Stimulated activated CD4-positive, alpha-beta T cell treated with anti-CD3 and anti-CD28 coated beads, TNF-alpha, amount 100 ng/mL, for 48 hours (primary cell): ENCODE measurements around the gene PCSK5.
"Not testable (repeated sequence)": the region's sequence is repeated elsewhere in the genome, so short reads cannot be mapped to it uniquely, and the experiment has no call there.

Experiments used
- DNase-seq, 3 donors: peaks; one replicate each; pipeline ENCODE4 v3.0.0-alpha.2; 2020; ENCODE audit warnings: low read depth in 3 of 3

The PCSK5 gene

DNA sequence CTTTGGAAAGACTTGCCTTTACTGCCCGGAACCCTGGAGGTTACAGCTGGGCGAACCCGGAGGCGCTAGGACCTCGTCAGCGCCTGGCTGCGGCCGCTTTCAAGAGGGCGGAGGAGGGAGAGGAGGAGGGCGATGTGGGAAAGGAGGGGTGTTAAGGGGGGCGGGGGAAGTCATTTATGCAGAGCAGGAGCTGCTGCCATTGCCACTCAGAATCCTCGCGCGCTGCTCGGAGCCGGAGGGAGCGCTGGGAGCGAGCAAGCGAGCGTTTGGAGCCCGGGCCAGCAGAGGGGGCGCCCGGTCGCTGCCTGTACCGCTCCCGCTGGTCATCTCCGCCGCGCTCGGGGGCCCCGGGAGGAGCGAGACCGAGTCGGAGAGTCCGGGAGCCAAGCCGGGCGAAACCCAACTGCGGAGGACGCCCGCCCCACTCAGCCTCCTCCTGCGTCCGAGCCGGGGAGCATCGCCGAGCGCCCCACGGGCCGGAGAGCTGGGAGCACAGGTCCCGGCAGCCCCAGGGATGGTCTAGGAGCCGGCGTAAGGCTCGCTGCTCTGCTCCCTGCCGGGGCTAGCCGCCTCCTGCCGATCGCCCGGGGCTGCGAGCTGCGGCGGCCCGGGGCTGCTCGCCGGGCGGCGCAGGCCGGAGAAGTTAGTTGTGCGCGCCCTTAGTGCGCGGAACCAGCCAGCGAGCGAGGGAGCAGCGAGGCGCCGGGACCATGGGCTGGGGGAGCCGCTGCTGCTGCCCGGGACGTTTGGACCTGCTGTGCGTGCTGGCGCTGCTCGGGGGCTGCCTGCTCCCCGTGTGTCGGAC, at the start of gene PCSK5:
Gene PCSK5, plus strand, starts transcription at position 202 of the 805 bp plus-strand sequence. Its CDS starts 509 bp downstream, at position 711.
- DNase-seq: peak; percentile 63 to 78 (median 74)

- DNase-seq: no peak
Observed at GRCh38 chr9:75844321-75844720, 46.2 kb upstream of the PCSK5 start.

- no peak for DNase-seq
Observed at GRCh38 chr9:75845806-75846205, 44.7 kb upstream of the PCSK5 start.

- DNase-seq: no peak
Observed at GRCh38 chr9:75847085-75847484, 43.4 kb upstream of the PCSK5 start.

DNA sequence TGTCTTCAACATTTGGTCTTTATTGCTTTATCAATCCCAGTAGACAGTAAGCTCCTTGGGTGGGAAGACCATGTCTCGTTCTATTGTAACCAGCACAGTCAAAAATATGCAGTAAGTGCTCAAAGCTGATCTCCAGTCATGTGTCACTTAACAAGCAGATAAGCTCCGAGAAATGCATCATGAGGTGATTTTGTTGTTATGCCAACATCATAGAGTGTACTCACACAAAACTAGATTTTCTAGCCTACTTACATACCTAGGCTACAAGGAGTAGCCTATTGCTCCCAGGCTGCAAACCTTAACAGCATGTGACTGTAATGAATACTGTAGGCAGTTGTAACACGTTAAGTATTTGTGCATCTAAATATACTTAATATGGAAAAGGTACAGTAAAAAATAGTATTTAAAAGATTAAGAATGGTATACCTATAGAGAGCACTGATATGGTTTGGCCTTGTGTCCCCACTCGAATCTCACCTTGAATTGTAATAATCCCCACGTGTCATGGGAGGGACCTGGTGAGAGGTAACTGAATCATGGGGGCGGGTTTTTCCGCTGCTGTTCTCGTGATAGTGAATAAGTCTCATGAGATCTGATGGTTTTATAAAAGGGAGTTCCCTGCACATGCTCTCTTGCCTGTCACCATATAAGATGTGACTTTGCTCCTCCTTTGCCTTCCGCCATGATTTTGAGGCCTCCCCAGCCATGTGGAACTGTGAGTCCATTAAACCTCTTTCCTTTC, 39.8 kb upstream of the PCSK5 start:
- no peak for DNase-seq

GRCh38 chr9:75851917-75852316, 38.6 kb upstream of the PCSK5 start:
- no peak for DNase-seq

GRCh38 chr9:75852746-75853145, 37.7 kb upstream of the PCSK5 start:
- DNase-seq: no peak

GRCh38 chr9:75855509-75855908, 35.0 kb upstream of the PCSK5 start:
- DNase-seq: no peak

- no peak for DNase-seq
Observed at GRCh38 chr9:75858497-75859092, 31.9 kb upstream of the PCSK5 start.

DNA sequence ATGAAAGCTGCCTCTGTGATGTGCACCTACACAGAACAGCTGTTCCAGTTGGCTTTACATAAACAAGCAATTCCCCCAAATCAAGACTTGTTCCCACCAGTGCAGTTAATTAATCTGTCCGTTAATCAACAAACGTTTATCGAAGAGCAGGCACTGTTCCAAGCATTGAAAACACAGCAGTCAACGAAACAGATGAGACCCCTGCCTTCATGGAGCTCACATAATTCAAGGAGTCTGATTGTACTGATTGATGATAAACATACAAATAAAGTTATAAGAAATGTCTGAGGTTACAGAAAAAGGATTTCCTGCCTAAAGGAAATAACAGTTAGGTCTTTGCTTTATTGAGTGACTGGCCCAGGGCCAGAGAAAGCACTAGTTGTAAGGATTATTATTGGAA, 26.2 kb upstream of the PCSK5 start:
- no peak for DNase-seq

- DNase-seq: no peak
Observed at GRCh38 chr9:75866273-75866871, 24.1 kb upstream of the PCSK5 start.

DNA sequence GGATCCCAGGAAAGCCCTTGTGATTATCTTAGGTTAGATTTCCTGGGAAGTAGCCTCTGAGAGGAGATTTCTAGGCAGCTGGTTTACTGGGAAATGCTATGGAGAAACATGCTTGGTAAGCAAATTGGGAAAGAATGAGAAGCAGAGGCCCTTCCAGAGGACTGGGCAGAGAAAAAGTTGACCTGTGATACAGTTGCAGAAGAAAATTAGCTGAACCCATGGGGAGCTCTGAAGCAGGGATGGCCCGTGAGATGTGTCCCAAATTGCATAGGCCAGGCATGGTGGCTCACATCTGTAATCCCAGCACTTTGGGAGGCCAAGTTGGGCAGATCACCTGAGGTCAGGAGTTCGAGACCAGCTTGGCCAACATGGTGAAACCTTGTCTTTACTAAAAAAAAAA, 21.9 kb upstream of the PCSK5 start:
- DNase-seq: not testable (repeated sequence)

- no peak for DNase-seq
Observed at GRCh38 chr9:75869236-75869635, 21.2 kb upstream of the PCSK5 start.

GRCh38 chr9:75870450-75870849, 20.0 kb upstream of the PCSK5 start:
- DNase-seq: no peak

- no peak for DNase-seq
Observed at GRCh38 chr9:75871624-75872023, 18.8 kb upstream of the PCSK5 start.

DNA sequence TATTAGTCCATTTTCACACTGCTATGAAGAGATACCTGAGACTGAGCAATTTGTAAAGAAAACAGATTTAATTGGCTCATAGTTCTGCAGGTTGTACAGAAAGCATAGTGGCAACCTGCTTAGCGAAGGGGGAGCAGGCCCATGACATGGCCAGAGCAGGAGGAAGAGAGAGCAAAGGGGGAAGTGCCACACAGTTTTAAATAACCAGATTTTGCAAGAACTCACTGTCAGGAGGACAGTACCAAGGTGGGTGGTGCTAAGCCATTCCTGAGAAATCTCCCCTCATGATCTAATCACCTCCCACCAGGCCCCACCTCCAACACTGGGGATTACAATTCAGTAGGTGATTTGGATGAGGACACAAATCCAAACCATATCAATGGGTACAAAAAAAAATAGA, 16.8 kb upstream of the PCSK5 start:
- DNase-seq: no peak

- DNase-seq: no peak
Observed at GRCh38 chr9:75876999-75877640, 13.4 kb upstream of the PCSK5 start.

DNA sequence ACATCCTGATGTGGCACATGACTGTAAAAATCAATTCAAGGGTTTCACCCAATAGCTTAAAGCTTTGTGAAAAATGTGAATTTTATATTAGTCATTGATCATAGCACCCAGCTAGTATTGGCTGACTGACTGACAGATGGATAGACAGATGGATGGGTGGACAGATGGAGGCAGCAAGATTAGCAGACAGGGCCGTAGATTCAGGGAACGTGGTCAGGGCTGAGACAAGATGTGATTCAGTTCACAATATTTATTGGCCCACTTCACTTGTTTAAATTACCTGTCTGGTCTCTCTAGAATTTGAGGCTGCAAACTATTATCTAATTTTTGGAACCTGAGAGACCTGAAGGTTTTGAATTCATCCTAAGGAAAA, 12.0 kb upstream of the PCSK5 start:
- DNase-seq: no peak

DNA sequence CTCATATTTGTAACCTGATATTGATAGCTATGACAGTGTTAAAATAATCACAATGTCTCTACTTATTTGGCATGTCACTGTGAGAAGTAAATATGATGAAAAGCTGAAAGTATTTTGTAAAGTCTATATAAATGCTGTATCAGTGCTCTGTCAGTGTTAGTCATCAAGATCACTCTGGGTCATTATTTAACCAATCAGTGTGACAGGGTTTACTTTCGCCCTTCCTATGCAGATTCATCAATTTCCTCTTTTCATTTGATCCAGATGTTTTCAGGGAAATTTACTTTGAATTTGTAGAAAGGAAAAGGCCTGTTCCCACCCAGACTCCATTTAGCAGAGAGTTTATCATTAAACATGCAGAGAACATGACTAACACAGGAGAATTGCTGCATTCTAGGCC, 9.9 kb upstream of the PCSK5 start:
- DNase-seq: no peak

- DNase-seq: no peak
Observed at GRCh38 chr9:75881761-75882160, 8.7 kb upstream of the PCSK5 start.

DNA sequence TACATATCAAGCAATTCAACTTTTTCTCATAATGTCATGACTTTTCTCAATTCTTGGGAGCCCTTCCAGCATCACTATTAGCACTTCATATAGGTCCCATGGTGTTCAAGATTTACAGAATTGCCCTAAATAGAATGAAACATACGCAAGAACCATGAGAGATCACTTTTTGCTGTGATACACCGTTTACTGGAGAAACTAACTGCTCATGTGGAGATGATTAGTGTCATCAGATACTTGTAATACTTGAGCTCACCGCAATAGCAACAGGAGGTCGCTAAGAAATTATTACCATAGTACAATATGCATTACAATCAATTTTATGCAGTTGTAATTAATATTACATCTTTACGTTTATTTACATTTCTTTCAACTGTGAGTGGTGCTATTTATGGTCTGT, 4.8 kb upstream of the PCSK5 start:
- no peak for DNase-seq

- DNase-seq: no peak
Observed at GRCh38 chr9:75889577-75889976, 896 bp upstream of the PCSK5 start.
